ENCODE measurements around the gene SPC25. TPM values are rescaled to one million over a fixed set of nuclear protein-coding genes. Genes with fewer than 3 reads are reported as not detected.

Gene SPC25
- polyA plus RNA-seq, 1 donor (not counting 4 experiments of a cell fraction or from before 2014, with no cell fraction given) = 7.1 TPM

DNA sequence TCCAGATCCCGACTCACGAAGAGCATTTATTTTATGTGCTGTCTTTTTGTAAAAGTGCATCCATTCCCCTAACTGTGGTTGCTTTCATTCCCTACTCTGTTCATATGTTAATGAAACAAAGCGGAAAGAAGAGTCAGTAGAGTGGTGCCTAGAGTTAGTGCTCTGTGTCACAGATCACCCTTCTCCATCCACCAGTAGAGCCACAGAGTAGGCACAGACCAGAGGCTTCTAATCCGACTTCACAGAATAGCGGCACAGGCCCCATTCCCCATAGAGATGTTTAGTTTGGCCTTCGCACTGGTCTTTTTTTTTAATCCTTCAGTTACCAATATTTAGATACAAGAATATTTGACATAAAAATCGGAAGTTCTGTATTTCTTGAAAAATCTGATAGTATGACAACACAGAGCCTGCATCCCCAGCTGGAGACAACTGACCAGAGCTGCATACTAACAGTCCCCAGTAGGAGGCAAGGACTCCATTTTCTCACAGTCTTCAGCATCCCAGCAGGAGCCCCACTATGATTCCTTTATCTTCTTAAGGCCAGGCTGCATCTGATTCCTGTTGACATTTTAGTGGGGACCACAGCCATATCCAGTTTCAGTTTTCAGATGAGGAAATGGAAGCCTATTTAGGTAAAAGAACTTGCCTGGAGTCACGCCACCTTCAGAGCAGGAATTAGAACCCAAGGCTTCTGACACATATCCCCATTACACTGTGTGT, 17.9 kb upstream of the SPC25 start:
- Histone ChIP-seq H3K4me2 (ENCODE audit: control insufficient read depth, extremely low read depth, insufficient read depth, low read depth, low read length) (no peak overlapping the region), H3K27me3 (ENCODE audit: control insufficient read depth, extremely low read depth, insufficient read depth, low read length) (peaks cover 27% of the 10 kb centered on the region), H3K27ac (ENCODE audit: control insufficient read depth, insufficient read depth, low read length) (no peak overlapping the region), H3K36me3 (ENCODE audit: control insufficient read depth in 2 of 2, extremely low read depth in 1 of 2, insufficient read depth in 2 of 2, low read length in 2 of 2) (no peaks in the 10 kb centered on the region), H3K9ac (ENCODE audit: control insufficient read depth, extremely low read depth, insufficient read depth, low read length) (no peak overlapping the region), H2AFZ (ENCODE audit: control insufficient read depth, low read length) (no peak overlapping the region), H3K79me2 (ENCODE audit: control insufficient read depth, insufficient read depth, low read length) (no peaks in the 10 kb centered on the region), H3K9me1 (ENCODE audit: control insufficient read depth, extremely low read depth, insufficient read depth, low read length) (no peaks in the 10 kb centered on the region), H4K20me1 (ENCODE audit: control insufficient read depth, extremely low read depth, insufficient read depth, low read length) (no peaks in the 10 kb centered on the region), H3K9me3 (ENCODE audit: control insufficient read depth, low read depth, low read length) (no peaks in the 10 kb centered on the region), H3K4me3 (ENCODE audit: control insufficient read depth in 2 of 3, extremely low read depth in 1 of 3, insufficient read depth in 2 of 3, low read depth in 1 of 3, low read length in 3 of 3) (no peak overlapping the region), H3K4me1 (ENCODE audit: control insufficient read depth, extremely low read depth, insufficient read depth, low read length) (no peaks in the 10 kb centered on the region)
- dilution Hi-C loops (cut with MboI; ENCODE audit: extremely low pct_ligation_motif_present, low sequenced_read_pairs) = no loop called here
- DNase-seq (ENCODE audit: low read depth, low spot score) (no peak), FAIRE-seq (no peak)
- TF ChIP-seq, protein P1, sequence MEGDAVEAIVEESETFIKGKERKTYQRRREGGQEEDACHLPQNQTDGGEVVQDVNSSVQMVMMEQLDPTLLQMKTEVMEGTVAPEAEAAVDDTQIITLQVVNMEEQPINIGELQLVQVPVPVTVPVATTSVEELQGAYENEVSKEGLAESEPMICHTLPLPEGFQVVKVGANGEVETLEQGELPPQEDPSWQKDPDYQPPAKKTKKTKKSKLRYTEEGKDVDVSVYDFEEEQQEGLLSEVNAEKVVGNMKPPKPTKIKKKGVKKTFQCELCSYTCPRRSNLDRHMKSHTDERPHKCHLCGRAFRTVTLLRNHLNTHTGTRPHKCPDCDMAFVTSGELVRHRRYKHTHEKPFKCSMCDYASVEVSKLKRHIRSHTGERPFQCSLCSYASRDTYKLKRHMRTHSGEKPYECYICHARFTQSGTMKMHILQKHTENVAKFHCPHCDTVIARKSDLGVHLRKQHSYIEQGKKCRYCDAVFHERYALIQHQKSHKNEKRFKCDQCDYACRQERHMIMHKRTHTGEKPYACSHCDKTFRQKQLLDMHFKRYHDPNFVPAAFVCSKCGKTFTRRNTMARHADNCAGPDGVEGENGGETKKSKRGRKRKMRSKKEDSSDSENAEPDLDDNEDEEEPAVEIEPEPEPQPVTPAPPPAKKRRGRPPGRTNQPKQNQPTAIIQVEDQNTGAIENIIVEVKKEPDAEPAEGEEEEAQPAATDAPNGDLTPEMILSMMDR (optimal IDR thresholded peaks at IDR 0.05 in 1 of 3, IDR thresholded peaks at IDR 0.05 in 1 of 3, conservative IDR thresholded peaks at IDR 0.05 in 1 of 3; ENCODE audit: extremely low read depth in 1 of 3, insufficient read depth in 2 of 3, low read length in 3 of 3) = no peak
- TF ChIP-seq EZH2 (IDR thresholded peaks at IDR 0.05; ENCODE audit: low read length) = no peak

DNA sequence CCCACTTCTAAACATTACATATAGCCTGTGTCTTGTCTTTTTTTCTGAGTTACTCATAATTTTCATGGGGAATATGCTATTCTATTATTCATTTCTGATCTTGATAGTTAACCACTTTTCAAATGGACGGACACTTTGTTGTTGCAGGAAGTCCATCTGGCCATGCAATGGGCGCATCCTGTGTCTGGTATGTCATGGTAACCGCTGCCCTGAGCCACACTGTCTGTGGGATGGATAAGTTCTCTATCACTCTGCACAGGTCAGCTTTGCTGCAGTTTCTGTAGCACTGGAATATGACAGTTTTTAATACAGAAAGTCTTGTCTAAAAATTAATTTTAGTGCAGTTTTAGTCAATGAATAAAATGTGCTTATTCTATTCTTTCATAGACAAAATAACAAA, 14.1 kb upstream of the SPC25 start:
- H3K4me3 ChIP-seq (ENCODE audit: control insufficient read depth in 2 of 3, extremely low read depth in 1 of 3, insufficient read depth in 2 of 3, low read depth in 1 of 3, low read length in 3 of 3) = no peak overlapping the region
- DNase-seq (ENCODE audit: low read depth, low spot score) = no peak
- no peaks in the 10 kb centered on the region for H3K9me1 ChIP-seq (ENCODE audit: control insufficient read depth, extremely low read depth, insufficient read depth, low read length)
- dilution Hi-C loops (cut with MboI; ENCODE audit: extremely low pct_ligation_motif_present, low sequenced_read_pairs) = no loop called here
- H3K36me3 ChIP-seq (ENCODE audit: control insufficient read depth in 2 of 2, extremely low read depth in 1 of 2, insufficient read depth in 2 of 2, low read length in 2 of 2) = no peaks in the 10 kb centered on the region
- H2AFZ ChIP-seq (ENCODE audit: control insufficient read depth, low read length) = no peak overlapping the region
- H3K27me3 ChIP-seq (ENCODE audit: control insufficient read depth, extremely low read depth, insufficient read depth, low read length) = peaks cover 14% of the 10 kb centered on the region
- H3K9ac ChIP-seq (ENCODE audit: control insufficient read depth, extremely low read depth, insufficient read depth, low read length) = no peak overlapping the region
- TF ChIP-seq, protein P1 (optimal IDR thresholded peaks at IDR 0.05 in 1 of 3, IDR thresholded peaks at IDR 0.05 in 1 of 3, conservative IDR thresholded peaks at IDR 0.05 in 1 of 3; ENCODE audit: extremely low read depth in 1 of 3, insufficient read depth in 2 of 3, low read length in 3 of 3) = no peak
- TF ChIP-seq EZH2 (IDR thresholded peaks at IDR 0.05; ENCODE audit: low read length) = no peak
- no peak overlapping the region for H3K27ac ChIP-seq (ENCODE audit: control insufficient read depth, insufficient read depth, low read length)
- H3K4me1 ChIP-seq (ENCODE audit: control insufficient read depth, extremely low read depth, insufficient read depth, low read length) = no peaks in the 10 kb centered on the region
- H3K79me2 ChIP-seq (ENCODE audit: control insufficient read depth, insufficient read depth, low read length) = no peaks in the 10 kb centered on the region
- H3K4me2 ChIP-seq (ENCODE audit: control insufficient read depth, extremely low read depth, insufficient read depth, low read depth, low read length) = no peak overlapping the region
- H3K9me3 ChIP-seq (ENCODE audit: control insufficient read depth, low read depth, low read length) = no peaks in the 10 kb centered on the region
- no peak for FAIRE-seq
- H4K20me1 ChIP-seq (ENCODE audit: control insufficient read depth, extremely low read depth, insufficient read depth, low read length) = no peaks in the 10 kb centered on the region
